HG02852 (cell line): ENCODE data around the gene TFB2M.
A peak's percentile ranks its signal among the peaks of the same experiment; 100 is the strongest.
"Not testable (repeated sequence)": the region's sequence is repeated elsewhere in the genome, so short reads cannot be mapped to it uniquely, and the experiment has no call there.

ENCODE experiments used
- ATAC-seq: cut with Tn5 transposase; IDR thresholded peaks from one replicate; pipeline ENCODE4 v1.9.1; 2021; ENCODE audit warnings: mild to moderate bottlenecking, moderate library complexity; ENCODE audit not compliant: unreplicated experiment

Gene TFB2M, protein sequence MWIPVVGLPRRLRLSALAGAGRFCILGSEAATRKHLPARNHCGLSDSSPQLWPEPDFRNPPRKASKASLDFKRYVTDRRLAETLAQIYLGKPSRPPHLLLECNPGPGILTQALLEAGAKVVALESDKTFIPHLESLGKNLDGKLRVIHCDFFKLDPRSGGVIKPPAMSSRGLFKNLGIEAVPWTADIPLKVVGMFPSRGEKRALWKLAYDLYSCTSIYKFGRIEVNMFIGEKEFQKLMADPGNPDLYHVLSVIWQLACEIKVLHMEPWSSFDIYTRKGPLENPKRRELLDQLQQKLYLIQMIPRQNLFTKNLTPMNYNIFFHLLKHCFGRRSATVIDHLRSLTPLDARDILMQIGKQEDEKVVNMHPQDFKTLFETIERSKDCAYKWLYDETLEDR

DNA sequence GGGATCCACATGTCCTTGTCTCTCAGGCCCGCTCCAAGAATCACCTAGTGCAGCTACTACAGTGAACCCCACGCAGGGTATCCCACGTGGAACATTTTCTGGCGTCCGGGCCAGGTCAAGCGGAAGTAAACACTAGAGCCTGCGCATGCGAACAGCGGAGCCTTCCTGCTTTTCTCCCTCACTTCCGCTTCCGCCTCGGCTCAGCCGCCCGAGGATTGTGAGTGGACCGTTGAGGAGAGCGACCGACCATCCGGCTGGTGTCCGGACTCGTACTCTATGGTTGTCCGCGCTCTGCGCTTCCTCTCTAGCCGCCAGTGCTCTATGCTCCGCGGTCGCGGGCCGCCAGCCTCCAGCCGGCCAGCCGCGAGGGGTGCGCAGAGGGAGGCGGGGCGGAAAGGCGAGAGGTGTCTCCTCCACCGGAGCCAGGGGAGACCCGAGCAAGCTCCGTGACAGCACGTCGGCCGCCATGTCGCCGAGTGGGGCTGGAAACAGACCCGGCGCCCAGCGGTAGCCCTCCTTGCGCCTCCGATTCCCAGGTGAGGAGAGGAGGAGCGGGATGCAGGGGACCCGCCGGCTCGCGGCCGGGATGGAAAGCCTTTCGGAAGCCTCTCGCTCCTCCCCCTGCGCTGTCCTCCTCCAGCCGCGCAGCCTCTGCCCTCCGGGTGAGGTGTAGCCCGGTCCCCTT lies at the start of gene TFB2M, which contains the start of gene CNST:
Gene TFB2M, minus strand, starts transcription at position 134 of the 685 bp plus-strand sequence. Its CDS starts 123 bp downstream, at position 11.
Gene CNST, plus strand, starts transcription at position 329 of the 685 bp plus-strand sequence. CDS start 25,107 bp downstream, outside the sequence.
- ATAC-seq, result peak; percentile 91

DNA sequence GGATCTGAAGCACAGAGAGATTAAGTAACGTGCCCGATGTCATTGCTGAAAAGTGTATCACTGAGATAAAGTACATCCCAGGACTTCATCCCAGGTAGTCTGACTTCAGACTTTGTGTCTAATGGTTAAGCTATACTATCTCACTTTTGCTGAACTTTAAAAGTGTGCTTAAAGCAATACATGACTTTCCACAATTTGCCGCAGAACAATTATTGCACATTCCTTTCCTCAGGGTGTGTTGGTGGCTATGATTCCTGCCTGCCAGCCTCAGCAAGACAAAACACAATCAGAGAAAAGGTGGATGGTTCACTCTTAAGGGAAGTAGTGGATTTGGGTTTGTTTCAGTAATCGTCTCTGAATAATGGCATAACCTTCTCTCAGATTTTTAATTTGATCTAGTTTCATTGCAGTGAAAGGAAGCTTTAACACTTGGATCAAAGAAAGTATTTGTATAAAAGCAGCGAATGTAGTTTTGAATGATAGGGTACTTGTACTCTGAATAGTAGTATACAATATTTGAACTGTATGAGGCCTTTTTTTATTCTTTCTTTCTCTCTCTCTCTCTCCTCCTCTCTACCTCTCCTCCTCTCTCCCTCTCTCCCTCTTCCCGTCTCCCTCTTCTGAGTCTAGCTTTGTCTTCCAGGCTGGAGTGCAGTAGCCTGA lies 47.2 kb upstream of the TFB2M start:
- ATAC-seq, result no peak

DNA sequence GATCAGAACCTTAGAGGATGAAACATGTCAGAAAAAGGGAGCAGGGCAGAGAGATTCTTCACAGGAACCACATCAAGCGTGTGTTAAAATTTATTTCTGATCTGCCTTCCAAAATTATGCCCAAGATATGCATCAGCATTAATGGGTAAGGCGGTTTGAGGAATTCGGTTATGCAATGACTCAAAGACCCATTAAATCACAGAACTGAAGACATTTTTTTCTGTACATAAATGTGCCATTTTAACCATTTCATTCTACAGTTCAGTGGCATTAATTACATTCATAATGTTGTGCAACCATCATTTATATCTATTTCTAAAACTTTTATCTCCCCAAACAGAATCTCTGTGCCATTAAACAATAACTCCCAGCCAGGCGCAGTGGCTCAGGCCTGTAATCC lies 43.6 kb upstream of the TFB2M start:
- no peak for ATAC-seq

GRCh38 chr1:246608616-246609376 lies 42.7 kb upstream of the TFB2M start:
- peak; percentile 60 for ATAC-seq

- ATAC-seq, result no peak
These were observed 41.4 kb upstream of the TFB2M start for GRCh38 chr1:246607462-246607861.

DNA sequence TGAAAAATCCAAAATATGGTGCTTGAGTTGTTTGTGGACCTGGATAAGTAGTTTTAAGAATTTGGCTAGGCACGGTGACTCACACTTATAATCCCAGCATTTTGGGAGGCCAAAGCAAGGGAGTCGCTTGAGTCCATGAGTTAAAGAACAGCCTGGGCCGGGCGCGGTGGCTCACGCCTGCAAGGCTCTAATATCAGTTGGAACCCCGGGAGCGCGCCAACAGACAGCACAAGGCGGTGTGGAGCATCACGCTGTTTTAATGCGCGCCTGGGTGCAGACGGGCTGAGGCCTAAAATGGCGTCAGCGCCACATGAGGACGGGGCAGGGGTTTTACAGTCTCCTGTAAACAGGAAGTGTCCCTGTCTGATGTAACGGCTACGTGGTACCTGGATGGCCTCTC lies 39.2 kb upstream of the TFB2M start:
- ATAC-seq, result not testable (repeated sequence)

- no peak for ATAC-seq
These were observed 36.1 kb upstream of the TFB2M start for GRCh38 chr1:246602194-246602593.

DNA sequence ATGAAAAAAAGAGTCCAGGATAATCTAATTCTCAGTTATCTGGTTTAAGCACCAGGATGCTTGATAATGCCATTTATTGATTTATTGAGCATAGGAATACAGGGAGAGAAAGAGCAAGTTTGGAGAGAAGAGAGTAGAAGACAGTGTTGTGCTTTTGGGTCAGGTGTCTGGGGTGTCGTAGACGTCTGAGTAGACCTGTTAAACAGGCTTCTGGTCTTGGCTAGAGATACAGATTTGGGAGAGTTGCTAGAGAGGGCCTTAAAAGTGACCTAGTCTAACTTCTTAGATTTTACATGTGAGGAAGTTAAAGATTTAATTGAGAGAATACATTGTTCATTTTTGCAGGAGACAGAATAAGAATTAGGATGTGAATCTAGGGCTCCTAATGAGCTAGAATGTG lies 34.5 kb upstream of the TFB2M start:
- no peak for ATAC-seq

DNA sequence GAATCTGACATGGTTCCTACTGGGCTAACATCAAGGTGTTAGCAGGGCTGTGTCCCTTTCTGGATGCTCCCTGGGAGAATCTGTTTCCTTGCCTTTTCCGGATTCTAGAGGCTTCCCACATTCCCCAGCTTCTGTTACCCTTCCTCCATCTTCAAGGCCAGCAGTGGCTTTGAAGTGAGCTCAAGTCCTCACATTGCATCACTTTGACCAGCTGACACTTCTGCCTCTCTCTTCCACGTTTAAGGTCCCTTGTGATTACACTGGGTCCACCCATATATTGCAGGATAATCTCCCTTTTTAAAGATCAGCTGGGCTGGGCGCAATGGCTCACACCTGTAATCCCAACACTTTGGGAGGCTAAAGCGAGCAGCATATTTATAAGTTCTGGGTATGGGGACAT lies 33.3 kb upstream of the TFB2M start:
- ATAC-seq, result no peak

- no peak for ATAC-seq
These were observed 31.9 kb upstream of the TFB2M start for GRCh38 chr1:246597971-246598370.

DNA sequence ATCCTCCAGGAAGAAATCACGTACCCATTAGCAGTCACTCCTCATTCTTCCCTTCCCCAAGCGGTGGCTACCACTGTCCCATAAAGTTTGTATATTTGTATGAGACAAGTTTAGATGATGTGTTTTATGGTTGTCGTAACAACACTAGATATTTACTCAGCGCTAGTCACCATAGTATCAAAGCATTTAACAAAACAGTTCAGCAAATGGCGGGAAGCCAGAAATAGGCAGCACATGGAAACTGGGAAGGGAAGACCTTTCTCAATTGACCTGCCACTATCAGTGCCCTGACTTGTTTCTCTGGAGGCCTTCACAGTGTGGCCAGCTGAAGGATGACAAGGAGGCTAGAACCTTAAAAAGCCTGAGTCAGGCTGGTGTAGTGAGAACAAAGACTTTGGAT lies 31.3 kb upstream of the TFB2M start:
- ATAC-seq, result no peak

- ATAC-seq, result no peak
These were observed 29.1 kb upstream of the TFB2M start for GRCh38 chr1:246595146-246595545.

DNA sequence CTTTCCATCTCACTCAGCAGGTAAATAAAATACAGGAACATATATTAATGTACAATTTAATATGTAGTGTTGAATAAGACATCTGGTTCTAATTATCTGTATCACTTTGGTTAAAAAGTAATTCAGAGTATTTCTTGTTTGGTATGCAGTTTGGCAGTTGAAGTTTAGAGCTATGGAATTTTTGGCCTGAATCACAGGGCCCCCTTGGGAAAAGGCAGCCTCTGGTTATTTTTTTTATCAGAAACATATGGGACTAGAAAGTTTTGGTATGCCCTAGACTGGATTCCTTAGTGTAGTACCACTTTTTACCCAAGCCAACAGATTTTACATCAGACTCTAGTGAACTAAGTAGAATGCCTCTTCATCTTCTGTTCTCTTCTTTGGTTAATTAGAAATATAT lies 26.6 kb upstream of the TFB2M start:
- no peak for ATAC-seq

DNA sequence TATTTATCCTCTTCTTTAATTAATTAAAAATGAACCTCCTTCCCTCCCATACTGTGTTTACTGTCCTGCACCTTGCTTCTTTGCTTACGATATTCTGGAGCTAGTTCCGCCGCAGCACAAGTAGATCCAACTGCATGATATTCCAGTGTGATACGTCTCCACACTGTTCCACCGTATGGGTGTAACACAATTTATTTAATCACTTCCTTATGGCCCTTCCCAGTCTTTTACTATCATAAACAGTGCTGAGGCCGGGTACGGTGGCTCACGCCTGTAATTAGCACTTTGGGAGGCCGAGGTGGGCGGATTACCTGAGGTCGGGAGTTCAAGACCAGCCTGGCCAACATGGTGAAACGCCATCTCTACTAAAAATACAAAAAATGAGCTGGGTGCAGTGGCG lies 25.9 kb upstream of the TFB2M start:
- ATAC-seq, result peak; percentile 5

GRCh38 chr1:246591504-246591903 lies 25.4 kb upstream of the TFB2M start:
- ATAC-seq, result peak; percentile 96

DNA sequence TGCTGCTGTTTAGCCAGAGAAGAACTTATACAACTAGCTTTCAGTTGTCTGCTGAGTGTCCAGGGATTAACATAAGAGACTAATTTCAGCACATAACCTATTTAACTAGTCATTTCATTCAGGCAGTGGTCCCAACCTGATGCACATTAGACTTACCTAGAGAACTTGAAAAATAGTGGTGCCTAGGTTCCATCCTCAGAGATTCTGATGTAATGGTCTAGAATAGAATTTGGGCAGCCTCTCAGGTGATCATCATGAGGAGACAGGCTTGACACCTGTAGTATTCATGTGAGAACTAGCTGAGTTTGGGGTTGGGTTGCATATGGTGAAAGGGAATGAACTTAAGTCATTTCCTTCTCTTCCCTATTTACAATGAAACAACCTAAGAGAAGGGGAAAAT lies 25.0 kb upstream of the TFB2M start:
- peak; percentile 42 for ATAC-seq

DNA sequence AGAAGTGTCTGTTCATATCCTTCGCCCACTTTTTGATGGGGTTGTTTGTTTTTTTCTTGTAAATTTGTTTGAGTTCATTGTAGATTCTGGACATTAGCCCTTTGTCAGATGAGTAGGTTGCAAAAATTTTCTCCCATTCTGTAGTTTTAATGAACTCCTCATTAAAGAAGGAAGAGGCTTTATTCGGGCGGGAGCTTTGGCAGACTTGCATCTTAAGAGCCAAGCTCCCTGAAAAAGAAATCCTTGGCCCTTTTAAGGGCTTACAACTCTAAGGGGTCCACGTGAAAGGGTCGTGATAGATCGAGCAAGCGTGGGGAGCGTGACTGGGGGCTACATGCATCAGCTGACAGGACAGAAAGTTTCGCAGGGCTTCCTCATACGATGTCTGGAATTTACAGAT lies 23.9 kb upstream of the TFB2M start:
- ATAC-seq, result not testable (repeated sequence)

- ATAC-seq, result no peak
These were observed 22.2 kb upstream of the TFB2M start for GRCh38 chr1:246588159-246588721.

DNA sequence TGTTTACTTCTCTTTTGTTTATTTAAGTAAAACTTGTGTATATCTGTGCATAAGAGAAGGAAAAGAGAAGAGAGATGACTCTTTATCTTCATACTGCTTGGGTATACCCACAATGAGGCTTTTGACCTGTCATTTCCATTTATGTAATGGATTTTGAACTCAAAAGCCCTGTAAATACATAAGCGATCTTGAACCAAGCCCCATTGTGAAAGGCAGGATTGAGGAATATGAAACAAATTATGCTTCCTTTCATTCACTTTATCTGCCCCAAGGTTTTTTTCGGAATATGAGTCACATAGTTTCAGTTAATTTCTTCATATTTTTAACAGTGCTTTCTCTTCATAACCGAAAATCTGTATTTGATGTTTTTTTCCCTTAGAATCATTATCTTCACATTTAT lies 21.5 kb upstream of the TFB2M start:
- no peak for ATAC-seq

- ATAC-seq, result no peak
These were observed 21.0 kb upstream of the TFB2M start for GRCh38 chr1:246587032-246587431.
